Suprapubic skin (tissue), 3 donors: ENCODE data around the gene UCMA.
"Not testable (repeated sequence)": the region's sequence is repeated elsewhere in the genome, so short reads cannot be mapped to it uniquely, and the experiment has no call there.

ENCODE experiments used
- EP300 ChIP-seq: sonication (generic); formaldehyde crosslinking; IDR thresholded peaks from one replicate; pipeline ENCODE4 v1.6.1; 2017; ENCODE audit warnings: antibody characterized with exemption
- POLR2A ChIP-seq, 2 donors: fragments of 450-650 bp; IDR thresholded peaks; one replicate each; pipeline ENCODE4 v1.6.1; 2017; ENCODE audit warnings: antibody characterized with exemption in 2 of 2, mild to moderate bottlenecking in 2 of 2, moderate library complexity in 2 of 2
- TF ChIP-seq, protein P1 (sequence below), 2 donors: fragments of 200-600 bp in 1 of 2; fragments of 450-650 bp in 1 of 2; sonication (generic) in 1 of 2; IDR thresholded peaks; one replicate each; pipeline ENCODE4 v1.5.1; 2016 to 2019; ENCODE audit warnings: antibody characterized with exemption in 2 of 2, mild to moderate bottlenecking in 1 of 2, moderate library complexity in 1 of 2

DNA sequence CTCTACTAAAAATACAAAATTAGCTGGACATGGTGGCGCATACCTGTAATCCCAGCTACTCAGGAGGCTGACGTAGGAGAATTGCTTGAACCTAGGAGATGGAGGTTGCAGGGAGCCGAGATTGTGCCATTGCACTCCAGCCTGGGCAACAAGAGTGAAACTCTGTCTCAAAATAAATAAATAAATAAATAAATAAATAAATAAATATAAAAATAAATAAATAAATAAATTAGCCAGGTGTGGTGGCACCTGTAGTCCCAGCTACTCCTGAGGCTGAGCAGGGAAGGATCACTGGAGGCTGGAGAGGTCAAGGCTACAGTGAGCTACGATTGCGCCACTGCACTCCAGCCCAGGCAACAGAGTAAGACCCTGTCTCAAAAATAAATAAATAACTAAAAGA lies 8.1 kb upstream of the UCMA start:
- TF ChIP-seq, protein P1, sequence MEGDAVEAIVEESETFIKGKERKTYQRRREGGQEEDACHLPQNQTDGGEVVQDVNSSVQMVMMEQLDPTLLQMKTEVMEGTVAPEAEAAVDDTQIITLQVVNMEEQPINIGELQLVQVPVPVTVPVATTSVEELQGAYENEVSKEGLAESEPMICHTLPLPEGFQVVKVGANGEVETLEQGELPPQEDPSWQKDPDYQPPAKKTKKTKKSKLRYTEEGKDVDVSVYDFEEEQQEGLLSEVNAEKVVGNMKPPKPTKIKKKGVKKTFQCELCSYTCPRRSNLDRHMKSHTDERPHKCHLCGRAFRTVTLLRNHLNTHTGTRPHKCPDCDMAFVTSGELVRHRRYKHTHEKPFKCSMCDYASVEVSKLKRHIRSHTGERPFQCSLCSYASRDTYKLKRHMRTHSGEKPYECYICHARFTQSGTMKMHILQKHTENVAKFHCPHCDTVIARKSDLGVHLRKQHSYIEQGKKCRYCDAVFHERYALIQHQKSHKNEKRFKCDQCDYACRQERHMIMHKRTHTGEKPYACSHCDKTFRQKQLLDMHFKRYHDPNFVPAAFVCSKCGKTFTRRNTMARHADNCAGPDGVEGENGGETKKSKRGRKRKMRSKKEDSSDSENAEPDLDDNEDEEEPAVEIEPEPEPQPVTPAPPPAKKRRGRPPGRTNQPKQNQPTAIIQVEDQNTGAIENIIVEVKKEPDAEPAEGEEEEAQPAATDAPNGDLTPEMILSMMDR (IDR thresholded peaks at IDR 0.05), result not testable (repeated sequence)
- not testable (repeated sequence) for TF ChIP-seq EP300; POLR2A (IDR thresholded peaks at IDR 0.05)
